OCI-LY3 (cell line): ENCODE results near the gene CPT2.
A peak's percentile ranks its signal among the peaks of the same experiment; 100 is the strongest.

ENCODE experiments used
- H2AFZ ChIP-seq: fragments of 200-600, 300-600 bp; shearing (Covaris generic); 2 replicates; pipeline ENCODE4 v1.6.0; 2014; ENCODE audit warnings: antibody characterized with exemption, low read depth, low read length
- H3K27ac ChIP-seq: fragments of 200-600, 300-600 bp; sonication (generic); 2 replicates; pipeline ENCODE4 v1.5.1; 2014; ENCODE audit warnings: mild to moderate bottlenecking, low read length, moderate library complexity, mixed read lengths
- H3K27me3 ChIP-seq: fragments of 200-600, 300-600 bp; sonication (generic); 2 replicates; pipeline ENCODE4 v1.6.1; 2014; ENCODE audit warnings: low read depth, low read length, mixed read lengths
- H3K36me3 ChIP-seq: fragments of 200-600, 300-600 bp; sonication (generic); replicated peaks from 2 replicates; pipeline ENCODE3; 2014; ENCODE audit warnings: low read depth, low read length, mixed read lengths
- H3K4me1 ChIP-seq: fragments of 300-600, 200-600 bp; sonication (generic); 2 replicates; pipeline ENCODE4 v1.6.1; 2014; ENCODE audit warnings: low read length, mixed read lengths
- H3K4me2 ChIP-seq: fragments of 200-600, 300-600 bp; sonication (generic); 2 replicates; pipeline ENCODE4 v1.6.1; 2014; ENCODE audit warnings: low read length, mixed read lengths
- H3K4me3 ChIP-seq: fragments of 300-600, 200-600 bp; sonication (generic); 2 replicates; pipeline ENCODE4 v1.5.1; 2014; ENCODE audit warnings: antibody characterized with exemption, mild to moderate bottlenecking, low read length, moderate library complexity
- H3K79me2 ChIP-seq: fragments of 300-600, 200-600 bp; shearing (Covaris generic); 2 replicates; pipeline ENCODE4 v1.6.1; 2014; ENCODE audit warnings: mild to moderate bottlenecking, low read length, mixed read lengths
- H3K9ac ChIP-seq: fragments of 300-600, 200-600 bp; shearing (Covaris generic); 2 replicates; pipeline ENCODE4 v1.6.0; 2014; ENCODE audit warnings: mild to moderate bottlenecking, low read length, moderate library complexity
- H3K9me3 ChIP-seq: fragments of 200-600, 300-600 bp; shearing (Covaris generic); 2 replicates; pipeline ENCODE4 v1.6.1; 2014; ENCODE audit warnings: low read length, mixed read lengths; ENCODE audit not compliant: insufficient read depth
- H4K20me1 ChIP-seq: fragments of 200-600, 300-600 bp; sonication (generic); 2 replicates; pipeline ENCODE4 v1.6.1; 2016; ENCODE audit warnings: low read length, mixed read lengths; ENCODE audit not compliant: insufficient read depth
- CTCF ChIP-seq: fragments of 200-600, 300-600 bp; sonication (generic); IDR thresholded peaks from 2 replicates; pipeline ENCODE4 v1.5.1; 2014; ENCODE audit warnings: antibody characterized with exemption, low read length, low read depth
- EZH2phosphoT487 ChIP-seq: fragments of 200-600 bp; shearing (Covaris generic); IDR thresholded peaks from 2 replicates; pipeline ENCODE4 v1.6.1; 2018; ENCODE audit warnings: antibody characterized with exemption, mixed run types, low read depth

CPT2 gene

GRCh38 chr1:53165408-53165961, 31.1 kb upstream of the CPT2 start:
- no peak overlapping the region for H3K4me2 ChIP-seq
- H3K27me3 ChIP-seq, result no peaks in the 10 kb centered on the region
- H2AFZ ChIP-seq, result no peak overlapping the region
- H3K27ac ChIP-seq, result no peak overlapping the region
- H3K9me3 ChIP-seq, result no peaks in the 10 kb centered on the region
- no peak overlapping the region for H3K9ac ChIP-seq
- no peak overlapping the region for H3K4me3 ChIP-seq
- no peaks in the 10 kb centered on the region for H3K4me1 ChIP-seq
- TF ChIP-seq EZH2phosphoT487, result no peak
- no peaks in the 10 kb centered on the region for H4K20me1 ChIP-seq
- H3K79me2 ChIP-seq, result no peaks in the 10 kb centered on the region
- no peaks in the 10 kb centered on the region for H3K36me3 ChIP-seq

- Histone ChIP-seq H2AFZ (no peak overlapping the region), H3K4me2 (no peak overlapping the region), H3K4me3 (no peak overlapping the region), H3K9ac (no peak overlapping the region), H3K27ac (no peak overlapping the region), H3K79me2 (no peaks in the 10 kb centered on the region), H3K36me3 (no peaks in the 10 kb centered on the region), H3K27me3 (no peaks in the 10 kb centered on the region), H3K9me3 (no peaks in the 10 kb centered on the region), H3K4me1 (no peaks in the 10 kb centered on the region), H4K20me1 (no peaks in the 10 kb centered on the region)
- TF ChIP-seq CTCF, result no peak
- TF ChIP-seq EZH2phosphoT487, result no peak
Measured at GRCh38 chr1:53166366-53166765, 30.3 kb upstream of the CPT2 start.

GRCh38 chr1:53166912-53167311, 29.7 kb upstream of the CPT2 start:
- H3K9ac ChIP-seq, result no peak overlapping the region
- no peak overlapping the region for H2AFZ ChIP-seq
- TF ChIP-seq EZH2phosphoT487, result no peak
- no peak for TF ChIP-seq CTCF
- H3K4me2 ChIP-seq, result no peak overlapping the region
- no peaks in the 10 kb centered on the region for H3K27me3 ChIP-seq
- H4K20me1 ChIP-seq, result no peaks in the 10 kb centered on the region
- no peak overlapping the region for H3K4me3 ChIP-seq
- no peaks in the 10 kb centered on the region for H3K79me2 ChIP-seq
- H3K4me1 ChIP-seq, result no peaks in the 10 kb centered on the region
- H3K27ac ChIP-seq, result no peak overlapping the region
- no peaks in the 10 kb centered on the region for H3K9me3 ChIP-seq
- H3K36me3 ChIP-seq, result no peaks in the 10 kb centered on the region

- H2AFZ ChIP-seq, result peak overlapping the region; percentile 31; the same call in 1 of the 2 replicates
Measured at GRCh38 chr1:53172426-53173128, 24.0 kb upstream of the CPT2 start.

More at GRCh38 chr1:53172426-53173128, 24.0 kb upstream of the CPT2 start:
- TF ChIP-seq EZH2phosphoT487 (no peak), CTCF (no peak)
- H3K9me3 ChIP-seq, result no peaks in the 10 kb centered on the region
- H3K4me3 ChIP-seq, result peak overlapping the region; percentile 43
- H3K36me3 ChIP-seq, result no peaks in the 10 kb centered on the region
- H3K79me2 ChIP-seq, result no peaks in the 10 kb centered on the region
- peaks cover 23% of the 10 kb centered on the region for H3K4me1 ChIP-seq
- peak overlapping the region; percentile 52 for H3K4me2 ChIP-seq
- no peak overlapping the region for H3K9ac ChIP-seq
- no peaks in the 10 kb centered on the region for H4K20me1 ChIP-seq
- H3K27me3 ChIP-seq, result no peaks in the 10 kb centered on the region
- no peak overlapping the region for H3K27ac ChIP-seq
